ENCODE measurements around the gene BMP2K. TPM values are rescaled to one million over a fixed set of nuclear protein-coding genes. Genes with fewer than 3 reads are reported as not detected.

Gene BMP2K
- total and polyA plus RNA-seq, 2 donors from 2014 or later: 6.0 to 43.1 TPM

GRCh38 chr4:78776729-78777575 is 802 bp downstream of the BMP2K start:
- DNase-seq (peak in 4 of 5 donors; percentile 54 to 72 (median 65)), FAIRE-seq (no peak)
- peaks cover 0 to 4% (median 2%) of the 10 kb centered on the region in 3 donors for H3K4me1 ChIP-seq (ENCODE audit: control insufficient read depth in 2 of 3, insufficient read depth in 2 of 3, low read depth in 1 of 3, low read length in 3 of 3)
- H3K36me3 ChIP-seq (ENCODE audit: control insufficient read depth in 2 of 3, insufficient read depth in 3 of 3, low read length in 3 of 3): no peaks in the 10 kb centered on the region
- H3K9ac ChIP-seq (ENCODE audit: low read length in 3 of 3): peak overlapping the region; percentile 43 to 70 (median 57)
- peak overlapping the region; percentile 75 to 94 (median 79) for H3K4me3 ChIP-seq (ENCODE audit: low read length in 3 of 3)
- H3K9me3 ChIP-seq (ENCODE audit: control insufficient read depth in 2 of 3, insufficient read depth in 1 of 3, low read length in 3 of 3): no peaks in the 10 kb centered on the region
- H3K27ac ChIP-seq (ENCODE audit: low read depth in 2 of 2, low read length in 2 of 2): peak overlapping the region; percentile 16 to 56
- intact Hi-C loops (cut with DNase I): no loop called here
- no peak for TF ChIP-seq CTCF (IDR thresholded peaks at IDR 0.05; ENCODE audit: borderline replicate concordance, extremely low read depth, insufficient read depth)
- H3K27me3 ChIP-seq (ENCODE audit: control insufficient read depth, insufficient read depth, low read length): no peaks in the 10 kb centered on the region

GRCh38 chr4:78777576-78777940 is 1.4 kb downstream of the BMP2K start:
- peaks cover 0 to 4% (median 2%) of the 10 kb centered on the region in 3 donors for H3K4me1 ChIP-seq (ENCODE audit: control insufficient read depth in 2 of 3, insufficient read depth in 2 of 3, low read depth in 1 of 3, low read length in 3 of 3)
- FAIRE-seq: no peak
- peak in 1 of 5 donors; percentile 21 for DNase-seq
- H3K27ac ChIP-seq (ENCODE audit: low read depth in 2 of 2, low read length in 2 of 2): no peak overlapping the region
- TF ChIP-seq CTCF (IDR thresholded peaks at IDR 0.05; ENCODE audit: borderline replicate concordance, extremely low read depth, insufficient read depth): no peak
- H3K9ac ChIP-seq (ENCODE audit: low read length in 3 of 3): peak overlapping the region; percentile 26 to 70 (median 43)
- no peaks in the 10 kb centered on the region for H3K36me3 ChIP-seq (ENCODE audit: control insufficient read depth in 2 of 3, insufficient read depth in 3 of 3, low read length in 3 of 3)
- H3K27me3 ChIP-seq (ENCODE audit: control insufficient read depth, insufficient read depth, low read length): no peaks in the 10 kb centered on the region
- intact Hi-C loops (cut with DNase I): no loop called here
- H3K9me3 ChIP-seq (ENCODE audit: control insufficient read depth in 2 of 3, insufficient read depth in 1 of 3, low read length in 3 of 3): no peaks in the 10 kb centered on the region
- peak overlapping the region; percentile 75 to 94 (median 79) for H3K4me3 ChIP-seq (ENCODE audit: low read length in 3 of 3)

GRCh38 chr4:78778530-78778929 is 2.4 kb downstream of the BMP2K start:
- intact Hi-C loops (cut with DNase I): no loop called here
- peak overlapping the region in 2 of 3 donors; percentile 0 to 94 for H3K4me3 ChIP-seq (ENCODE audit: low read length in 3 of 3)
- TF ChIP-seq CTCF (IDR thresholded peaks at IDR 0.05; ENCODE audit: borderline replicate concordance, extremely low read depth, insufficient read depth): no peak
- FAIRE-seq: no peak
- no peaks in the 10 kb centered on the region for H3K27me3 ChIP-seq (ENCODE audit: control insufficient read depth, insufficient read depth, low read length)
- no peak overlapping the region for H3K9ac ChIP-seq (ENCODE audit: low read length in 3 of 3)
- no peaks in the 10 kb centered on the region for H3K9me3 ChIP-seq (ENCODE audit: control insufficient read depth in 2 of 3, insufficient read depth in 1 of 3, low read length in 3 of 3)
- H3K36me3 ChIP-seq (ENCODE audit: control insufficient read depth in 2 of 3, insufficient read depth in 3 of 3, low read length in 3 of 3): no peaks in the 10 kb centered on the region
- no peak for DNase-seq
- no peak overlapping the region for H3K27ac ChIP-seq (ENCODE audit: low read depth in 2 of 2, low read length in 2 of 2)
- H3K4me1 ChIP-seq (ENCODE audit: control insufficient read depth in 2 of 3, insufficient read depth in 2 of 3, low read depth in 1 of 3, low read length in 3 of 3): peaks cover 0 to 4% (median 2%) of the 10 kb centered on the region in 3 donors

Measured in kidney (tissue), 14 donors.